ENCODE measurements around the gene CCDC194. TPM values are rescaled to one million over a fixed set of nuclear protein-coding genes. Genes with fewer than 3 reads are reported as not detected.

The CCDC194 gene
- total RNA-seq, 2 experiments from 2014 or later = 0.78 to 1.3 TPM

DNA sequence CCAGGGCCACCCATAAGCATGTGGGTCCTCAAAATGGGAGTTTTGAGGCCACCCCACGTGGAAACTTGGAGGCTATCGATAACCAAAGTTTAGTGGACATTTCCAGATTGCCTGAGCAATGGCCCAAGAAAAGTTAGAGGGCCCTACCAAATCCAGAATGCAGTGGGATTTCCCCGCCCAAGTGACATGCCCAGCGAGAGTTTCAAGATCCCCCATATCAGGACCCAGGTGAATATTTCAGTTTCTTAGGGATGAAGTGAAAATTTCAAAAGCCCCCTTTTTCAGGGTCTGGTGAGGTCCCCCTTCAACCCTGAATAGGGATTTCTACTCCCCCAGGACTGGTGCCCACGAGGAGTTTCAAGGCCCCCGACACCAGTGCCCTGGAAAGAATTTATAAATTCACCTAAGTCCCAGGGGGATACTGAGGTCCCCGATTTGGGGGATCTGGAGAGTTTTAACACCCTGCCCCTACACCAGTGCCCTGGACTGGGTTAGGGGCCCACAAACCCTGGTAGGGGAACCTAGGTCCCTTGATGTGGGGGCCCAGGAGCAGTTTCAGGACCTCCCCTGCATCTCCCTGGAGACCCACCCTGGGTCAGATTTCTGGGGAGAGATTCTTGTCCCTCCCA is 10.7 kb upstream of the CCDC194 start:
- H3K27ac Mint-ChIP-seq = peak overlapping the region; percentile 97
- peak overlapping the region; percentile 95 for H3K4me3 Mint-ChIP-seq
- DNase-seq (peak; percentile 25), ATAC-seq (no peak)
- H3K9me3 Mint-ChIP-seq = no peaks in the 10 kb centered on the region
- intact Hi-C loops (cut with micrococcal nuclease) = loop anchor here (10.0 kb wide), 1 partner anchor 50 kb away; no protein-coding TSS in a partner anchor
- ChIA-PET POLR2A (interaction anchor here (0.6 to 2.5 kb wide), 20 partner anchors 10 to 530 kb away, joined by 3 to 22 read pairs (median 4); partner anchors contain the start of genes BABAM1, CCDC194, MVB12A and RPL18A), CTCF (interaction anchor here (0.7 to 1.6 kb wide), 5 partner anchors 15 to 118 kb away, joined by 3 to 8 read pairs (median 5); partner anchors contain the start of gene DDA1)
- TF ChIP-seq, protein P1, sequence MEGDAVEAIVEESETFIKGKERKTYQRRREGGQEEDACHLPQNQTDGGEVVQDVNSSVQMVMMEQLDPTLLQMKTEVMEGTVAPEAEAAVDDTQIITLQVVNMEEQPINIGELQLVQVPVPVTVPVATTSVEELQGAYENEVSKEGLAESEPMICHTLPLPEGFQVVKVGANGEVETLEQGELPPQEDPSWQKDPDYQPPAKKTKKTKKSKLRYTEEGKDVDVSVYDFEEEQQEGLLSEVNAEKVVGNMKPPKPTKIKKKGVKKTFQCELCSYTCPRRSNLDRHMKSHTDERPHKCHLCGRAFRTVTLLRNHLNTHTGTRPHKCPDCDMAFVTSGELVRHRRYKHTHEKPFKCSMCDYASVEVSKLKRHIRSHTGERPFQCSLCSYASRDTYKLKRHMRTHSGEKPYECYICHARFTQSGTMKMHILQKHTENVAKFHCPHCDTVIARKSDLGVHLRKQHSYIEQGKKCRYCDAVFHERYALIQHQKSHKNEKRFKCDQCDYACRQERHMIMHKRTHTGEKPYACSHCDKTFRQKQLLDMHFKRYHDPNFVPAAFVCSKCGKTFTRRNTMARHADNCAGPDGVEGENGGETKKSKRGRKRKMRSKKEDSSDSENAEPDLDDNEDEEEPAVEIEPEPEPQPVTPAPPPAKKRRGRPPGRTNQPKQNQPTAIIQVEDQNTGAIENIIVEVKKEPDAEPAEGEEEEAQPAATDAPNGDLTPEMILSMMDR (IDR thresholded peaks at IDR 0.05) = no peak
- peaks cover 29% of the 10 kb centered on the region for H3K4me1 Mint-ChIP-seq (ENCODE audit: low read depth)
- H3K27me3 Mint-ChIP-seq = no peaks in the 10 kb centered on the region
- H3K36me3 Mint-ChIP-seq (ENCODE audit: low read depth) = peaks cover 38% of the 10 kb centered on the region

DNA sequence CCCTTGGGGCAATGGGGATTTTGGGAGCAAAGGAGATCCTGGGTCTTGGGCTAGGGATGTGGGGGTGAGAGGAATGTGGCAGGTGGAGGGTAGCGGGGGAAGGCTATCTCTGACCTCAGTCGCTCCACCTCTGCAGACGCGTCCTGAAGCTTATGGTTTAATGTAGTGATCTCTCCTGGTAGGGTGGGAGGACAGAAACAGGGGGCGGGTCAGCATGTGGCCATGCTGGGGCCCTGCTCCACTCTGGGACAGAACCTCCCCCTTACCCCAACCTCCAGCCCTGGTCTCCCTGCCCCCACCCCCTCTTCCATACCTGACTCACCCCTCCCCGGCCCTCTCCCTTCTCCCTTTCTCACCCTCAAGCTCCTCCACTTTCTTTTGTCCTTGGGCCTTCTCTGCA is 10.0 kb upstream of the CCDC194 start:
- ATAC-seq = no peak
- Mint-ChIP-seq H3K4me1 (ENCODE audit: low read depth) (peaks cover 29% of the 10 kb centered on the region), H3K36me3 (ENCODE audit: low read depth) (peaks cover 38% of the 10 kb centered on the region), H3K9me3 (no peaks in the 10 kb centered on the region), H3K4me3 (peak overlapping the region; percentile 95), H3K27me3 (no peaks in the 10 kb centered on the region), H3K27ac (peak overlapping the region; percentile 97)
- POLR2A ChIA-PET = interaction anchor here (0.6 to 2.0 kb wide), 3 partner anchors 10 to 170 kb away, joined by 3 to 12 read pairs (median 3); partner anchors contain the start of gene CCDC194
- CTCF ChIA-PET = interaction anchor here (0.6 to 1.4 kb wide), 4 partner anchors 9 to 37 kb away, joined by 3 to 4 read pairs (median 4); partner anchors contain the start of gene MVB12A
- TF ChIP-seq, protein P1 (IDR thresholded peaks at IDR 0.05) = no peak
- intact Hi-C loops (cut with micrococcal nuclease) = loop anchor here (10.0 kb wide), 1 partner anchor 51 kb away; no protein-coding TSS in a partner anchor
- DNase-seq = peak; percentile 38

DNA sequence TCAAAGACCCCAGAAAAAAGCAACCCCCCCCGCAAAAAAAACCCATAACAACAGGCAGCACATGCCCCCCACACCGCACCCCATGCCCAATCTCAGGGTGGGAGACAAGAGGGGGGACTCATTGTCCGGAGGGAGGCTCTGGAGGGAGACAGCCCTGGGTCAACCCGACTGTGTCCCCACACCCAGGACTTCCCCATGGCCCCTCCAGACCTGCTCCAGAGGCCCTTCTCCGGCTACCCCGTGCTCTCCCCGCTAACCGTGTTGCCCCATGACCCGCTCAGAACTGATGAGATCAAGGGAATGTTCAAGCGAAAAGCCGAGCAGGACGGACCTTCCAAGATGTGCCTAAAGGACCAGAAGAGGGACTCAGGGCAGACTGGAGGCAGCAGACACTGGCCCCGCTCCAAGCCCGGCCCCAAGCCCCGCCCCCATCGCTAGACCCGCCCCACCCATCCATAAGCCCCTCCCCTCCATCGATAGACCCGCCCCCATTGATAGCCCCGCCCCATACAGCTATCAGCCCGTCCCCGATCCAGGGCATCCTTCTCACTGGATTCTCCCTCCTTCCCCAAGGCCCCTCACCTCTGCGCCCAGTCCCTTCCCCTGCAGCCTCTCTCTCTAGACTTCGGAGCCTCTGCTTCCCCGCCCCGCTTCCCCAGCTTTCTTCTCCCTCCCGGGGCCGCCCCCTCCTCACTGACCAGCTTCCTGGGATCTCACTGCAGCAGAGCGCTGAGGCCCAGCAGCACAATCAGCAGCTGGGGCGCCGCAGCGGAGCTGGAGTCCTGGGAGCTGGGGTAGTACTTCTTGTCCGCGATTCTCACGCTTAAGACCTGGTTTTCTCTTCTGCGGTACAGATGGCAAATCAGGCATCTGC is 9.2 kb upstream of the CCDC194 start:
- H3K36me3 Mint-ChIP-seq (ENCODE audit: low read depth) = peaks cover 38% of the 10 kb centered on the region
- POLR2A ChIA-PET = interaction anchor here (0.9 to 1.2 kb wide), 2 partner anchors 10 to 16 kb away, joined by 3 read pairs; partner anchors contain the start of genes CCDC194 and MVB12A
- no peaks in the 10 kb centered on the region for H3K27me3 Mint-ChIP-seq
- CTCF ChIA-PET = interaction anchor here (0.6 to 1.4 kb wide), 5 partner anchors 10 to 92 kb away, joined by 3 to 4 read pairs (median 3); partner anchors contain the start of gene MVB12A
- ATAC-seq (peak; percentile 64), DNase-seq (peak; percentile 61)
- TF ChIP-seq, protein P1 (IDR thresholded peaks at IDR 0.05) = no peak
- H3K4me1 Mint-ChIP-seq (ENCODE audit: low read depth) = peaks cover 29% of the 10 kb centered on the region
- H3K9me3 Mint-ChIP-seq = no peaks in the 10 kb centered on the region
- intact Hi-C loops (cut with micrococcal nuclease) = loop anchor here (10.0 kb wide), 1 partner anchor 52 kb away; no protein-coding TSS in a partner anchor
- peak overlapping the region; percentile 95 for H3K4me3 Mint-ChIP-seq
- peak overlapping the region; percentile 97 for H3K27ac Mint-ChIP-seq

DNA sequence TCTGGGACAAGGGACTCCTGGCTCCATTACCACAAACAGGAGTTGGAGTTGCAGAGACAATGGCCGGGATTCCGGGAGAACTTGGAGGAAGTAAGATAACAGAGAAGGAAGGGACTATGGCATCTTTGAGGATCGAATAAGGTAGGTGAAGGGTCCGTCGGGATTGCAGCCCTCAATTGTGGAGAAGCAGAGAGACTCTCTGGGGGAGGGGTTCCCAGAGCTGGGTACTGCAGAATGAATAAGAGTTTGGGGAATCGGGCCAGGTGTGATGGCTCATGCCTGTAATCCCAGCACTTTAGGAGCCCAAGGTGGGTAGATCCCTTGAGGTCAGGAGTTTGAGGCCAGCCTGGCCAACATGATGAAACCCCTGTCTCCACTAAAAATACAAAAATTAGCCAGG is 7.6 kb upstream of the CCDC194 start:
- Mint-ChIP-seq H3K4me1 (ENCODE audit: low read depth) (peaks cover 18% of the 10 kb centered on the region), H3K27me3 (no peaks in the 10 kb centered on the region), H3K27ac (no peak overlapping the region), H3K36me3 (ENCODE audit: low read depth) (peaks cover 30% of the 10 kb centered on the region), H3K9me3 (no peaks in the 10 kb centered on the region), H3K4me3 (no peak overlapping the region)
- ATAC-seq = no peak
- CTCF ChIA-PET = no interaction called here
- DNase-seq = no peak
- POLR2A ChIA-PET = interaction anchor here (0.6 to 0.7 kb wide), 2 partner anchors 18 to 803 kb away, joined by 3 read pairs; no protein-coding TSS in a partner anchor
- intact Hi-C loops (cut with micrococcal nuclease) = loop anchor here (10.0 kb wide), 1 partner anchor 53 kb away; no protein-coding TSS in a partner anchor
- TF ChIP-seq, protein P1 (IDR thresholded peaks at IDR 0.05) = no peak
